Endothelial cell of umbilical vein (primary cell): ENCODE measurements around the gene MTNR1B.

Source experiments
- CTCF ChIP-seq, 2 donors: IDR thresholded peaks; 1 replicate in 1 of 2; 2 replicates in 1 of 2; pipeline ENCODE4 v1.5.1; 2011; ENCODE audit warnings: low read length in 2 of 2, mild to moderate bottlenecking in 2 of 2, moderate library complexity in 2 of 2, control low read depth in 1 of 2, inconsistent platforms in 1 of 2, low read depth in 1 of 2; ENCODE audit not compliant: insufficient read depth in 1 of 2; ENCODE audit errors: extremely low read depth in 1 of 2
- EZH2 ChIP-seq: IDR thresholded peaks from 2 replicates; pipeline ENCODE4 v1.6.1; 2012; ENCODE audit warnings: borderline replicate concordance, low read depth, mild to moderate bottlenecking, moderate library complexity, low read length, inconsistent platforms; ENCODE audit not compliant: severe bottlenecking
- FOS ChIP-seq: IDR thresholded peaks from 2 replicates; pipeline ENCODE4 v1.6.1; 2011; ENCODE audit warnings: mild to moderate bottlenecking, low read length, moderate library complexity, borderline replicate concordance; ENCODE audit not compliant: insufficient read depth
- MAX ChIP-seq: IDR thresholded peaks from 2 replicates; pipeline ENCODE4 v1.6.1; 2011; ENCODE audit not compliant: insufficient read depth, insufficient read length
- POLR2A ChIP-seq: IDR thresholded peaks from 2 replicates; pipeline ENCODE4 v1.6.1; 2012; ENCODE audit warnings: low read depth, mild to moderate bottlenecking, control low read depth, low read length
- POLR2AphosphoS5 ChIP-seq: IDR thresholded peaks from 2 replicates; pipeline ENCODE4 v1.6.1; 2012; ENCODE audit warnings: low read depth, mild to moderate bottlenecking, control low read depth, low read length, moderate library complexity; ENCODE audit not compliant: insufficient read depth

- TF ChIP-seq CTCF (IDR thresholded peaks at IDR 0.05; ENCODE audit: extremely low read depth in 1 of 2, insufficient read depth in 1 of 2, low read depth in 1 of 2, low read length in 2 of 2) (no peak), MAX (no peak), POLR2AphosphoS5 (no peak), EZH2 (no peak), FOS (no peak), POLR2A (no peak)
Observed at GRCh38 chr11:92969634-92970347, at the start of gene MTNR1B.
